ENCODE results near the gene SND1.

DNA sequence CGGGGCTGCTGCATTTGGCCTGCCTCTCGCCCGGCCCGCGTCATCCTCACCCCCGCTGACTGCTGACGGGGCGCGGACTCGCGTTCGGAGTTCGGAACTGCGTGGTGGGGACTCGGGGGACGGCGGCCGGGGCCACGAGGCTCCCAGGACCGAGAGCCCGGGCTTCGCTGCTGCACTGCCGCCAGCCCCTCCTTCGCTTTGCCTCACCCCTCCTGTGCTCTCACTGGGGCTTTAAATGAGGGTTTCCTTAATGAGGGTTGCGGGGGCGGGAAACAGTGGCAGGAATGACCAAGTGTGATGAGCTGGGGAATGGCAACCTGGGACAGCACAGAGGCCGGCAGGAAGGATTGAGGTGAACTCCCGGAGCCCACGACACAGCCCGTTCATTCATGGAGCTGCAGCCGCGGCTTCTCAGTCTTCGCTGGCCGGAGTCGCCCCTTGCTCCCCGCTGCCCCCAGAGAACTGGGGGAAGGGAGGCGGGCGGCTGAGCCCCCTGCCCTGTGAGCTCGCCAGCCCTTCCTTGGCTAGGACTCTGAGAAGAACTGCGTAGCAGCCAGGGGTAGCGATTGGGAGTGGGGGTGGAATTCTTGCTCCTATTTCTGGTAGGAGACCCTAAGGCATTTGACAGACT, 380.7 kb downstream of the SND1 start:
- TF ChIP-seq, protein P1, sequence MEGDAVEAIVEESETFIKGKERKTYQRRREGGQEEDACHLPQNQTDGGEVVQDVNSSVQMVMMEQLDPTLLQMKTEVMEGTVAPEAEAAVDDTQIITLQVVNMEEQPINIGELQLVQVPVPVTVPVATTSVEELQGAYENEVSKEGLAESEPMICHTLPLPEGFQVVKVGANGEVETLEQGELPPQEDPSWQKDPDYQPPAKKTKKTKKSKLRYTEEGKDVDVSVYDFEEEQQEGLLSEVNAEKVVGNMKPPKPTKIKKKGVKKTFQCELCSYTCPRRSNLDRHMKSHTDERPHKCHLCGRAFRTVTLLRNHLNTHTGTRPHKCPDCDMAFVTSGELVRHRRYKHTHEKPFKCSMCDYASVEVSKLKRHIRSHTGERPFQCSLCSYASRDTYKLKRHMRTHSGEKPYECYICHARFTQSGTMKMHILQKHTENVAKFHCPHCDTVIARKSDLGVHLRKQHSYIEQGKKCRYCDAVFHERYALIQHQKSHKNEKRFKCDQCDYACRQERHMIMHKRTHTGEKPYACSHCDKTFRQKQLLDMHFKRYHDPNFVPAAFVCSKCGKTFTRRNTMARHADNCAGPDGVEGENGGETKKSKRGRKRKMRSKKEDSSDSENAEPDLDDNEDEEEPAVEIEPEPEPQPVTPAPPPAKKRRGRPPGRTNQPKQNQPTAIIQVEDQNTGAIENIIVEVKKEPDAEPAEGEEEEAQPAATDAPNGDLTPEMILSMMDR (IDR thresholded peaks at IDR 0.05; ENCODE audit: insufficient read depth, low read length, poor library complexity, severe bottlenecking), result no peak
- TF ChIP-seq EZH2phosphoT487 (conservative IDR thresholded peaks at IDR 0.05; ENCODE audit: low read length), result no peak

Measured in SU-DHL-6 (cell line).